SK-N-SH treated with all-trans-retinoic acid at 6 μM for 48 hours (cell line): ENCODE measurements around the gene TTC23L.

Experiments
- ATAC-seq: fragments of 200-7000 bp; cut with Tn5 transposase; 3 replicates; pipeline ENCODE4 v1.9.1; 2020; ENCODE audit warnings: mild to moderate bottlenecking, moderate library complexity
- ARNTL ChIP-seq: fragments of 450-650 bp; formaldehyde crosslinking; IDR thresholded peaks from 2 replicates; pipeline ENCODE4 v1.5.0; 2020; ENCODE audit warnings: low read depth, mild to moderate bottlenecking, moderate library complexity, borderline replicate concordance
- BACH2 ChIP-seq: fragments of 250-450 bp; sonication (Bioruptor Pico); IDR thresholded peaks from 2 replicates; pipeline ENCODE4 v1.9.0; 2021; ENCODE audit warnings: mild to moderate bottlenecking, borderline replicate concordance
- CSDC2 ChIP-seq: fragments of 250-450 bp; sonication (Bioruptor Pico); IDR thresholded peaks from 2 replicates; pipeline ENCODE4 v1.5.0; 2020; ENCODE audit warnings: mild to moderate bottlenecking, moderate library complexity
- CSRNP3 ChIP-seq: fragments of 250-450 bp; sonication (Bioruptor Pico); IDR thresholded peaks from 2 replicates; pipeline ENCODE4 v1.5.1; 2021; ENCODE audit warnings: mild to moderate bottlenecking, moderate library complexity
- ESRRG ChIP-seq: fragments of 250-450 bp; sonication (Bioruptor Pico); IDR thresholded peaks from 2 replicates; pipeline ENCODE4 v1.6.1; 2021; ENCODE audit warnings: mild to moderate bottlenecking
- GLIS3 ChIP-seq: fragments of 250-450 bp; sonication (Bioruptor Pico); IDR thresholded peaks from 2 replicates; pipeline ENCODE4 v1.5.0; 2020; ENCODE audit warnings: mild to moderate bottlenecking, moderate library complexity
- ISL1 ChIP-seq: fragments of 250-450 bp; sonication (Bioruptor Pico); IDR thresholded peaks from 2 replicates; pipeline ENCODE4 v2.1.2; 2022; ENCODE audit warnings: mild to moderate bottlenecking, moderate library complexity
- OSR1 ChIP-seq: fragments of 250-450 bp; sonication (Bioruptor Pico); IDR thresholded peaks from 2 replicates; pipeline ENCODE4 v1.8.0; 2022; ENCODE audit warnings: moderate library complexity, mild to moderate bottlenecking, inconsistent platforms
- PATZ1 ChIP-seq: fragments of 250-450 bp; sonication (Bioruptor Pico); IDR thresholded peaks from 2 replicates; pipeline ENCODE4 v1.8.0; 2020; ENCODE audit warnings: mild to moderate bottlenecking, moderate library complexity, borderline replicate concordance
- RARB ChIP-seq: fragments of 250-450 bp; sonication (Bioruptor Pico); IDR thresholded peaks from 2 replicates; pipeline ENCODE4 v1.8.0; 2021; ENCODE audit warnings: mild to moderate bottlenecking, moderate library complexity
- TCF4 ChIP-seq: fragments of 250-450 bp; sonication (Bioruptor Pico); IDR thresholded peaks from 2 replicates; pipeline ENCODE4 v1.8.0; 2021; ENCODE audit warnings: mild to moderate bottlenecking, moderate library complexity, borderline replicate concordance
- TSHZ2 ChIP-seq: fragments of 250-450 bp; sonication (Bioruptor Pico); IDR thresholded peaks from 2 replicates; pipeline ENCODE4 v1.5.0; 2020; ENCODE audit warnings: mild to moderate bottlenecking, moderate library complexity
- ZFP3 ChIP-seq: fragments of 250-450 bp; sonication (Bioruptor Pico); IDR thresholded peaks from 2 replicates; pipeline ENCODE4 v1.5.0; 2020; ENCODE audit warnings: mild to moderate bottlenecking, moderate library complexity
- ZFP30 ChIP-seq: fragments of 450-650 bp; formaldehyde crosslinking; IDR thresholded peaks from 2 replicates; pipeline ENCODE4 v1.5.0; 2022; ENCODE audit warnings: mild to moderate bottlenecking, moderate library complexity
- ZNF565 ChIP-seq: fragments of 450-650 bp; formaldehyde crosslinking; conservative IDR thresholded peaks from 2 replicates; pipeline ENCODE4 v1.5.0; 2020; ENCODE audit warnings: low read depth, mild to moderate bottlenecking, moderate library complexity
- ZNF70 ChIP-seq: fragments of 450-650 bp; formaldehyde crosslinking; IDR thresholded peaks from 2 replicates; pipeline ENCODE4 v1.5.0; 2020; ENCODE audit warnings: mild to moderate bottlenecking, moderate library complexity
- ZNF8 ChIP-seq: fragments of 450-650 bp; formaldehyde crosslinking; IDR thresholded peaks from 2 replicates; pipeline ENCODE4 v1.5.0; 2020; ENCODE audit warnings: mild to moderate bottlenecking, moderate library complexity
- TF ChIP-seq, protein P1 (sequence below): fragments of 250-450 bp; sonication (Bioruptor Pico); IDR thresholded peaks from 2 replicates; pipeline ENCODE4 v1.8.0; 2021; ENCODE audit warnings: low read depth, mild to moderate bottlenecking, moderate library complexity, borderline replicate concordance

Gene TTC23L

DNA sequence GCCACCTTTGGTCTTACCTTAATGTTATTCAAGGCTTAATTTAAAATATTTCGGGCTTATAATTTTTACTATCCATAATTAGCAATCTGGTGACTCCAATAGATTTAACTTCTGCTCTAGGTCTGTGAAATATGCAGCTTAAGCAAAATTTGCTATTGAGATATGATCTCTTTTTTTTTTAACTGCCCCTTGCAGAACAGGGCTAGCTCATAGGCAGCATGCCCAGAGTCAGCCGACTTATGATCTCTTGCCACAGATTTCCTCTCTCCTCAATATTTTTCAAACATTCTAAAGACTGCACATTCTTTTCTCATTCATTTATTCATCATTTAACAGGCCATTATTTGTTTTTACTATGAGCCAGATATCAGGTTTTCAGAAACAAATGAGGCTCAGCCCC lies 4.5 kb downstream of the TTC23L start (continued):
- TF ChIP-seq TSHZ2 (CRISPR knock-in tag) (no peak), CSDC2 (CRISPR knock-in tag) (no peak)

GRCh38 chr5:34844106-34844505 lies 5.1 kb downstream of the TTC23L start:
- no peak for ATAC-seq
- TF ChIP-seq ISL1 (CRISPR knock-in tag) = no peak
- TF ChIP-seq ZNF565 = no peak
- no peak for TF ChIP-seq CSRNP3 (CRISPR knock-in tag)
- no peak for TF ChIP-seq OSR1 (CRISPR knock-in tag)

DNA sequence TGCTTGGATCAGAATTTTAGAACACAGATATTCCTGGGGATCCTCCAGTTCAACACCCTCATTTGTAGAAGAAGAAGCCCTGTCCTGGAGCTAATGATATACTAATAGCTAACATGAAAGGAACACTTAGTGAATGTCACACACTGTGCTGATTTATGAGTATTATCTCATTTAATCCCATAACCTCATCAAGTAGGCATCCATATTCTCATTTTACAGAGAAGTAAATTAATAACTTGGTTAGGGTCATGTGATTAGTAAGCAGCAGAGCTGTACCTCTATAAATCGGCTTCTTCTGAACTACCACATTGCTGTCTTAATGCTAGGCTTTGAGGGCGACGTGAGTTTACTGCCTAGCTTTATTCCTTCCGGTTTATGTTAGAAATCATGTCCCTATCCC lies 6.0 kb downstream of the TTC23L start:
- no peak for ATAC-seq

More for the DNA sequence above, 6.0 kb downstream of the TTC23L start:
- no peak for TF ChIP-seq TSHZ2 (CRISPR knock-in tag)
- TF ChIP-seq, protein P1, sequence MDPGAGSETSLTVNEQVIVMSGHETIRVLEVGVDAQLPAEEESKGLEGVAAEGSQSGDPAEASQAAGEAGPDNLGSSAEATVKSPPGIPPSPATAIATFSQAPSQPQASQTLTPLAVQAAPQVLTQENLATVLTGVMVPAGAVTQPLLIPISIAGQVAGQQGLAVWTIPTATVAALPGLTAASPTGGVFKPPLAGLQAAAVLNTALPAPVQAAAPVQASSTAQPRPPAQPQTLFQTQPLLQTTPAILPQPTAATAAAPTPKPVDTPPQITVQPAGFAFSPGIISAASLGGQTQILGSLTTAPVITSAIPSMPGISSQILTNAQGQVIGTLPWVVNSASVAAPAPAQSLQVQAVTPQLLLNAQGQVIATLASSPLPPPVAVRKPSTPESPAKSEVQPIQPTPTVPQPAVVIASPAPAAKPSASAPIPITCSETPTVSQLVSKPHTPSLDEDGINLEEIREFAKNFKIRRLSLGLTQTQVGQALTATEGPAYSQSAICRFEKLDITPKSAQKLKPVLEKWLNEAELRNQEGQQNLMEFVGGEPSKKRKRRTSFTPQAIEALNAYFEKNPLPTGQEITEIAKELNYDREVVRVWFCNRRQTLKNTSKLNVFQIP = no peak
- no peak for TF ChIP-seq ZNF8 (CRISPR knock-in tag)
- no peak for TF ChIP-seq ZNF565
- TF ChIP-seq ARNTL (CRISPR knock-in tag) = no peak
- TF ChIP-seq ZFP3 = no peak
- TF ChIP-seq ZFP30 (CRISPR knock-in tag) = no peak
- TF ChIP-seq PATZ1 (CRISPR knock-in tag) = no peak
- no peak for TF ChIP-seq CSDC2 (CRISPR knock-in tag)
- no peak for TF ChIP-seq ZNF70
- TF ChIP-seq ESRRG (CRISPR knock-in tag) = no peak
- TF ChIP-seq TCF4 (CRISPR knock-in tag) = no peak
- no peak for TF ChIP-seq OSR1 (CRISPR knock-in tag)
- TF ChIP-seq GLIS3 (CRISPR knock-in tag) = no peak
- TF ChIP-seq RARB (CRISPR knock-in tag) = no peak
- no peak for TF ChIP-seq BACH2 (CRISPR knock-in tag)
